GM12878 (cell line): ENCODE measurements around the gene PITPNC1. TPM values are rescaled to one million over a fixed set of nuclear protein-coding genes. Genes with fewer than 3 reads are reported as not detected.

Source experiments
- ATAC-seq: fragments of 200-7000 bp; cut with Tn5 transposase; 3 replicates; pipeline ENCODE4 v1.9.1; 2020; ENCODE audit warnings: mild to moderate bottlenecking, moderate library complexity
- BruUV-seq: library from RNA; stranded (reverse); fragments of 400-500 nt; replicated peaks from 2 replicates; lab custom pipeline; 2021; lab: Mats Ljungman, UMichigan
- CTCF ChIA-PET: fragments of 300-600 bp; sonication (Branson Sonifier 250); formaldehyde crosslinking; extraction: SDS; loops from one replicate; lab custom pipeline; 2021; ENCODE audit warnings: inconsistent platforms; lab: Yijun Ruan, JAX
- POLR2A ChIA-PET: fragments of 350-600 bp; formaldehyde crosslinking; extraction: SDS; loops from one replicate; lab custom pipeline; 2021; ENCODE audit warnings: inconsistent platforms; lab: Charles Lee
- RAD21 ChIA-PET: fragments of 300-600 bp; sonication (Branson Sonifier 250); formaldehyde crosslinking; loops from one replicate; lab custom pipeline; 2023; ENCODE audit warnings: antibody characterized with exemption; ENCODE audit not compliant: unreplicated experiment; lab: Charles Lee
- SMC1A ChIA-PET: fragments of 300-600 bp; sonication (Branson Sonifier 250); formaldehyde crosslinking; loops from one replicate; lab custom pipeline; 2023; ENCODE audit not compliant: unreplicated experiment, uncharacterized antibody; lab: Charles Lee
- DNase-seq: peaks from one replicate; pipeline ENCODE4 v3.0.0-alpha.2; 2011; ENCODE audit warnings: low read depth, low spot score
- FAIRE-seq: peaks from 3 replicates; lab custom pipeline; 2011; peaks lifted over from hg19 to GRCh38; lab: Jason Lieb, UNC
- H2AFZ ChIP-seq: 2 replicates; pipeline ENCODE4 v1.6.0; 2011; ENCODE audit warnings: low read depth, low read length, control low read depth; ENCODE audit not compliant: control insufficient read depth
- H3K27ac ChIP-seq: 2 replicates; pipeline ENCODE4 v1.5.1; 2011; ENCODE audit warnings: control low read depth; ENCODE audit not compliant: control insufficient read depth, insufficient read depth
- H3K27me3 ChIP-seq, 2 experiments: replicated peaks in 1 of 2; 2 replicates each; pipeline versions ENCODE4 v1.6.0 to v1.6.1; 2011; ENCODE audit warnings: low read length in 1 of 2; ENCODE audit not compliant: control insufficient read depth in 2 of 2, insufficient read depth in 2 of 2
- H3K36me3 ChIP-seq, 2 experiments: 2 replicates each; pipeline ENCODE4 v1.5.1; 2011; ENCODE audit warnings: low read length in 1 of 2; ENCODE audit not compliant: control insufficient read depth in 2 of 2, insufficient read depth in 2 of 2
- H3K4me1 ChIP-seq: 2 replicates; pipeline ENCODE4 v1.6.1; 2011; ENCODE audit warnings: mild to moderate bottlenecking, low read length, moderate library complexity, mixed read lengths; ENCODE audit not compliant: control insufficient read depth, insufficient read depth
- H3K4me2 ChIP-seq: 2 replicates; pipeline ENCODE4 v1.6.0; 2011; ENCODE audit warnings: control low read depth; ENCODE audit not compliant: control insufficient read depth, insufficient read depth
- H3K4me3 ChIP-seq: fragments of 200-600 bp; sonication (generic); 2 replicates; pipeline ENCODE4 v1.5.1; 2016
- H3K79me2 ChIP-seq: 2 replicates; pipeline ENCODE4 v1.6.0; 2011; ENCODE audit warnings: low read length; ENCODE audit not compliant: control insufficient read depth, insufficient read depth
- H3K9ac ChIP-seq: 2 replicates; pipeline ENCODE4 v1.8.0; 2011; ENCODE audit warnings: low read length, control low read depth, mixed read lengths; ENCODE audit not compliant: control insufficient read depth, insufficient read depth
- H3K9me3 ChIP-seq: replicated peaks from 3 replicates; pipeline ENCODE4 v1.5.1; 2011; ENCODE audit warnings: mild to moderate bottlenecking, low read length; ENCODE audit not compliant: control insufficient read depth, insufficient read depth
- H4K20me1 ChIP-seq: 2 replicates; pipeline ENCODE4 v1.6.0; 2011; ENCODE audit not compliant: control insufficient read depth, insufficient read depth
- MXI1 ChIP-seq: fragments of 150-350 bp; IDR thresholded peaks from 2 replicates; pipeline ENCODE4 v1.6.1; 2011; ENCODE audit warnings: low read depth, mild to moderate bottlenecking, inconsistent platforms, low read length, improper control_type of control experiment
- NR2F1 ChIP-seq: fragments of 450-650 bp; conservative IDR thresholded peaks from 2 replicates; pipeline ENCODE4 v1.6.1; 2017; ENCODE audit warnings: mild to moderate bottlenecking
- WGBS: methylation state at CpG from one replicate; pipeline ENCODE4 v1.1.6; 2016; ENCODE audit warnings: low lambda C conversion rate; ENCODE audit not compliant: insufficient replicate concordance, insufficient coverage; ENCODE audit errors: missing lambda C conversion rate; 5-methylcytosine and 5-hydroxymethylcytosine counted together
- in situ Hi-C: fragments of 300-500 bp; cut with MboI; formaldehyde crosslinking; loops from 9 replicates; pipeline ENCODE4 v1.14.3; 2018; ENCODE audit warnings: mixed read lengths
- intact Hi-C: fragments of 100-400 bp; cut with micrococcal nuclease; formaldehyde crosslinking; loops from one replicate; pipeline ENCODE4 v1.14.2; 2022; ENCODE audit not compliant: unreplicated experiment
- polyA plus RNA-seq, 11 experiments: library from polyadenylated mRNA; depleted of rRNA in 4 of 11; unstranded in 6 of 11; stranded (reverse) in 5 of 11; fragments of >200 nt; fragmentation: Nextera tagmentation in 4 of 11; fragmentation: Illumina TruSeq in 1 of 11; extraction: Ambion mirVana in 4 of 11; extraction: Trizol in 1 of 11; gene quantifications; 1 replicate in 1 of 11; 2 replicates in 10 of 11; pipeline versions ENCODE4 v1.2.1 to v1.2.3, GENCODE V29; 2011 to 2016; ENCODE audit warnings: inconsistent platforms in 2 of 11, missing spikeins in 2 of 11, low read depth in 1 of 11
- total RNA-seq, 4 experiments: library from RNA; depleted of rRNA in 3 of 4; stranded (reverse); fragments of >200 nt in 3 of 4; fragmentation: Illumina TruSeq in 1 of 4; extraction: Trizol in 1 of 4; gene quantifications; 2 replicates each; pipeline versions ENCODE4 v1.2.1 to v1.2.3, GENCODE V29; 2013 to 2021
- TF ChIP-seq, protein P1 (sequence below): IDR thresholded peaks from 2 replicates; pipeline ENCODE4 v1.6.1; 2012; ENCODE audit warnings: low read depth, low read length, improper control_type of control experiment
- TF ChIP-seq, protein P2 (sequence below): IDR thresholded peaks from 2 replicates; pipeline ENCODE4 v1.6.1; 2011; ENCODE audit warnings: borderline replicate concordance, low read depth, mild to moderate bottlenecking, moderate library complexity, low read length; ENCODE audit not compliant: insufficient read depth, poor library complexity, severe bottlenecking
- TF ChIP-seq, protein P3 (sequence below): fragments of 450-650 bp; IDR thresholded peaks from 2 replicates; pipeline ENCODE4 v1.6.1; 2018; ENCODE audit warnings: mild to moderate bottlenecking, low read depth, moderate library complexity; ENCODE audit not compliant: partially characterized antibody
- TF ChIP-seq, protein P4 (sequence below): fragments of 450-650 bp; IDR thresholded peaks from 2 replicates; pipeline ENCODE4 v1.6.1; 2016; ENCODE audit warnings: mild to moderate bottlenecking

Gene PITPNC1
- total and polyA plus RNA-seq, 10 of the 15 experiments (the other 5 are each of a cell fraction or from before 2014, with no cell fraction given), result 12.2 to 62.4 (median 47.3) TPM

DNA sequence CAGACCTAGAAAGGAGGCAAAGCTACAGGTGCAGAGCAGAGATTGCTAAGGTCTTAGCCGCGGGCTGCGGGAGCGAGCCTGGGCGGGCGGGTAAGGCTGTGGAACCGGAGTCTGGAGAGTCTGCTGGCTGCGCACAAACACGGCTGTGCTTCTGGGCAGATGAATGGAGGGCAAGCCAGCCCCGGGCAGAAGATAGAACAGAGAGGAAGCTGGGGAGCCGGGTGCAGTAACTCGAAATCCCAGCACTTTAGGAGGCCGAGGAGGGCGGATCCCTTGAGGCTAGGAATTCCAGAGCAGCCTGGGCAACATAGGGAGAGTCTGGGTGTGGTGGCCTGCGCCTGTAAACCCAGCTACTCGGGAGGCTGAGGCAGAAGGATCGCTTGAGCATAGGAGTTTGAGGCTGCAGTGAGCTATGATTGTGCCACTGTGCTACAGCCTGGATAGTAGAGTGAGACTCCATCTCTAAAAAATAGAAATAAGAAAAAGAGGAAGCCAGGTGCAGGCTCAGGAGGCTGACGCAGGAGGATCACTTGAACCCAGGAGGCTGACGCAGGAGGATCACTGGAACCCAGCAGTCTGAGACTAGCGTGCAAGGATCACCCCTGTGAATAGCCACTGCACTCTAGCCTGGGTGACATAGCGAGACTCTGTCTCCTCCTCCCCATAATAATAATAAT is 56.3 kb downstream of the PITPNC1 start:
- Histone ChIP-seq H3K4me3 (no peak overlapping the region), H3K9me3 (no peaks in the 10 kb centered on the region; the same call in 2 of the 3 replicates), H3K36me3 (peaks cover 0 to 3% of the 10 kb centered on the region in 2 experiments; a peak in 1 of 4 replicates), H4K20me1 (no peaks in the 10 kb centered on the region), H3K4me1 (peaks cover 29% of the 10 kb centered on the region), H2AFZ (no peak overlapping the region), H3K27me3 (no peaks in the 10 kb centered on the region), H3K27ac (no peak overlapping the region), H3K79me2 (peaks cover 22% of the 10 kb centered on the region), H3K4me2 (no peak overlapping the region), H3K9ac (no peak overlapping the region)
- ChIA-PET SMC1A (interaction anchor here (0.9 to 1.7 kb wide), 4 partner anchors 11 to 83 kb away, joined by 3 to 5 read pairs (median 4); no protein-coding TSS in a partner anchor), POLR2A (interaction anchor here (1.6 kb wide), 1 partner anchor 11 kb away, joined by 3 read pairs; no protein-coding TSS in a partner anchor), CTCF (interaction anchor here (2.1 to 3.6 kb wide), 3 partner anchors 18 to 54 kb away, joined by 4 to 14 read pairs (median 13); no protein-coding TSS in a partner anchor), RAD21 (interaction anchor here (1.0 to 1.1 kb wide), 2 partner anchors 42 to 61 kb away, joined by 3 read pairs; no protein-coding TSS in a partner anchor)
- ATAC-seq (no peak), FAIRE-seq (no peak), DNase-seq (no peak)
- WGBS, result 72% methylated on average over 21 of the region's 21 CpGs
- in situ Hi-C loops, result loop anchor here (25.0 kb wide), 1 partner anchor 721 kb away; no protein-coding TSS in a partner anchor
- intact Hi-C loops, result loop anchor here (5.0 kb wide), 1 partner anchor 41 kb away; no protein-coding TSS in a partner anchor
- TF ChIP-seq, protein P1, sequence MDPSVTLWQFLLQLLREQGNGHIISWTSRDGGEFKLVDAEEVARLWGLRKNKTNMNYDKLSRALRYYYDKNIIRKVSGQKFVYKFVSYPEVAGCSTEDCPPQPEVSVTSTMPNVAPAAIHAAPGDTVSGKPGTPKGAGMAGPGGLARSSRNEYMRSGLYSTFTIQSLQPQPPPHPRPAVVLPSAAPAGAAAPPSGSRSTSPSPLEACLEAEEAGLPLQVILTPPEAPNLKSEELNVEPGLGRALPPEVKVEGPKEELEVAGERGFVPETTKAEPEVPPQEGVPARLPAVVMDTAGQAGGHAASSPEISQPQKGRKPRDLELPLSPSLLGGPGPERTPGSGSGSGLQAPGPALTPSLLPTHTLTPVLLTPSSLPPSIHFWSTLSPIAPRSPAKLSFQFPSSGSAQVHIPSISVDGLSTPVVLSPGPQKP, result no peak
- TF ChIP-seq, protein P2, sequence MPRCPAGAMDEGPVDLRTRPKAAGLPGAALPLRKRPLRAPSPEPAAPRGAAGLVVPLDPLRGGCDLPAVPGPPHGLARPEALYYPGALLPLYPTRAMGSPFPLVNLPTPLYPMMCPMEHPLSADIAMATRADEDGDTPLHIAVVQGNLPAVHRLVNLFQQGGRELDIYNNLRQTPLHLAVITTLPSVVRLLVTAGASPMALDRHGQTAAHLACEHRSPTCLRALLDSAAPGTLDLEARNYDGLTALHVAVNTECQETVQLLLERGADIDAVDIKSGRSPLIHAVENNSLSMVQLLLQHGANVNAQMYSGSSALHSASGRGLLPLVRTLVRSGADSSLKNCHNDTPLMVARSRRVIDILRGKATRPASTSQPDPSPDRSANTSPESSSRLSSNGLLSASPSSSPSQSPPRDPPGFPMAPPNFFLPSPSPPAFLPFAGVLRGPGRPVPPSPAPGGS, result no peak
- TF ChIP-seq NR2F1 (no peak), MXI1 (no peak)
- TF ChIP-seq, protein P3, sequence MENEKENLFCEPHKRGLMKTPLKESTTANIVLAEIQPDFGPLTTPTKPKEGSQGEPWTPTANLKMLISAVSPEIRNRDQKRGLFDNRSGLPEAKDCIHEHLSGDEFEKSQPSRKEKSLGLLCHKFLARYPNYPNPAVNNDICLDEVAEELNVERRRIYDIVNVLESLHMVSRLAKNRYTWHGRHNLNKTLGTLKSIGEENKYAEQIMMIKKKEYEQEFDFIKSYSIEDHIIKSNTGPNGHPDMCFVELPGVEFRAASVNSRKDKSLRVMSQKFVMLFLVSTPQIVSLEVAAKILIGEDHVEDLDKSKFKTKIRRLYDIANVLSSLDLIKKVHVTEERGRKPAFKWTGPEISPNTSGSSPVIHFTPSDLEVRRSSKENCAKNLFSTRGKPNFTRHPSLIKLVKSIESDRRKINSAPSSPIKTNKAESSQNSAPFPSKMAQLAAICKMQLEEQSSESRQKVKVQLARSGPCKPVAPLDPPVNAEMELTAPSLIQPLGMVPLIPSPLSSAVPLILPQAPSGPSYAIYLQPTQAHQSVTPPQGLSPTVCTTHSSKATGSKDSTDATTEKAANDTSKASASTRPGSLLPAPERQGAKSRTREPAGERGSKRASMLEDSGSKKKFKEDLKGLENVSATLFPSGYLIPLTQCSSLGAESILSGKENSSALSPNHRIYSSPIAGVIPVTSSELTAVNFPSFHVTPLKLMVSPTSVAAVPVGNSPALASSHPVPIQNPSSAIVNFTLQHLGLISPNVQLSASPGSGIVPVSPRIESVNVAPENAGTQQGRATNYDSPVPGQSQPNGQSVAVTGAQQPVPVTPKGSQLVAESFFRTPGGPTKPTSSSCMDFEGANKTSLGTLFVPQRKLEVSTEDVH, result no peak
- TF ChIP-seq, protein P4, sequence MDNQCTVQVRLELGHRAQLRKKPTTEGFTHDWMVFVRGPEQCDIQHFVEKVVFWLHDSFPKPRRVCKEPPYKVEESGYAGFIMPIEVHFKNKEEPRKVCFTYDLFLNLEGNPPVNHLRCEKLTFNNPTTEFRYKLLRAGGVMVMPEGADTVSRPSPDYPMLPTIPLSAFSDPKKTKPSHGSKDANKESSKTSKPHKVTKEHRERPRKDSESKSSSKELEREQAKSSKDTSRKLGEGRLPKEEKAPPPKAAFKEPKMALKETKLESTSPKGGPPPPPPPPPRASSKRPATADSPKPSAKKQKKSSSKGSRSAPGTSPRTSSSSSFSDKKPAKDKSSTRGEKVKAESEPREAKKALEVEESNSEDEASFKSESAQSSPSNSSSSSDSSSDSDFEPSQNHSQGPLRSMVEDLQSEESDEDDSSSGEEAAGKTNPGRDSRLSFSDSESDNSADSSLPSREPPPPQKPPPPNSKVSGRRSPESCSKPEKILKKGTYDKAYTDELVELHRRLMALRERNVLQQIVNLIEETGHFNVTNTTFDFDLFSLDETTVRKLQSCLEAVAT, result no peak
- TSS peak; percentile 18 for BruUV-seq
